Activated naive CD4-positive, alpha-beta T cell treated with anti-CD3 and anti-CD28 coated beads, Interleukin-2, amount 50 U/mL, for 24 hours (primary cell): ENCODE results near the gene SEMA4C.
"Not testable (repeated sequence)": the region's sequence is repeated elsewhere in the genome, so short reads cannot be mapped to it uniquely, and the experiment has no call there.

Experiments used
- H3K27ac Mint-ChIP-seq: one replicate; pipeline ENCODE4 v1.8.0; 2021; ENCODE audit warnings: mild to moderate bottlenecking, mixed read lengths
- H3K27me3 Mint-ChIP-seq: one replicate; pipeline ENCODE4 v1.8.0; 2021; ENCODE audit warnings: mixed read lengths
- H3K36me3 Mint-ChIP-seq: one replicate; pipeline ENCODE4 v1.8.0; 2021; ENCODE audit warnings: mixed read lengths
- H3K4me1 Mint-ChIP-seq: one replicate; pipeline ENCODE4 v1.8.0; 2021; ENCODE audit warnings: mixed read lengths
- H3K4me3 Mint-ChIP-seq: one replicate; pipeline ENCODE4 v1.8.0; 2021; ENCODE audit warnings: mild to moderate bottlenecking, mixed read lengths
- H3K9me3 Mint-ChIP-seq: one replicate; pipeline ENCODE4 v1.8.0; 2021; ENCODE audit warnings: mixed read lengths

The SEMA4C gene

DNA sequence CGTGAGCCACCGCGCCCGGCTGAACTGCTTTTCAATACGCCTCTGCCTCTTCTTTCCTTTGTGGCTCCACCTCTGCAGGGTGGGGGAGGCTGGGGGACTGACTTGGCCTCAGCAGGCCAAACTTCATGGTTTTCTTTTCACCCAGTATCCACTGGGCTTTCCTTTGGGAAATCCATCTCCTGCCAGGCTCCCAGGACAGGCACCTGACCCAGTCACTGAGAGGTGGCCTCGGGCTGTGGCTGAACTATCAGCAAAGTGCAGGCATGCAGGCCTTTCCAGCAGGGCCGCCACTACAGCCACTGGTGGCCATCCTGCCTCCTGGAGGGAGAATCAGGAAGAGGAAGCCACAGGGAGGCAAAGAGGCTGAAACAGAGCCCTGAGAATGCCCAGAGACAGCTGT, 33.4 kb upstream of the SEMA4C start:
- Mint-ChIP-seq H3K4me1 (peaks cover 22% of the 10 kb centered on the region), H3K27ac (no peak overlapping the region), H3K27me3 (no peaks in the 10 kb centered on the region), H3K36me3 (no peaks in the 10 kb centered on the region), H3K4me3 (no peak overlapping the region), H3K9me3 (no peaks in the 10 kb centered on the region)

DNA sequence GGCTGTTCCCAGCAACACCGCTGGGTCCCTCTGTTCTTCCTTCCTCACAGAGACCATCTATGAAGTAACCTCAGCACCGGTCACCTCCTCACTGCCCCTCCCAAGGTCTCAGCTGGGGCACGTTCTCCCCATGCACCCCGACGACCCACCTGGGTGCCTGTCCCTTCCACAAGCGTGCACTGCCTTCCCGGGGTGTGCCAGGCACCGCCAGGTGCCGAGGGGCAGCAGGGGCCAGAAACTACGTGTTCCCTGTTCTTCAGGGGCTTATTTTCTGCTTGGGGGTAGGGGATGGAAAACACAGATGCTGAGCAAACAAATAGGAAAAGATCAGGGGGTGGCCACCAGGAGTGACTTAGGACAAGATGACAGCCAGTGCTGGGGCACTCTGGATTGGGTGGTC, 30.4 kb upstream of the SEMA4C start:
- H3K36me3 Mint-ChIP-seq: no peaks in the 10 kb centered on the region
- peaks cover 49% of the 10 kb centered on the region for H3K4me1 Mint-ChIP-seq
- no peaks in the 10 kb centered on the region for H3K9me3 Mint-ChIP-seq
- no peak overlapping the region for H3K4me3 Mint-ChIP-seq
- no peak overlapping the region for H3K27ac Mint-ChIP-seq
- no peaks in the 10 kb centered on the region for H3K27me3 Mint-ChIP-seq

DNA sequence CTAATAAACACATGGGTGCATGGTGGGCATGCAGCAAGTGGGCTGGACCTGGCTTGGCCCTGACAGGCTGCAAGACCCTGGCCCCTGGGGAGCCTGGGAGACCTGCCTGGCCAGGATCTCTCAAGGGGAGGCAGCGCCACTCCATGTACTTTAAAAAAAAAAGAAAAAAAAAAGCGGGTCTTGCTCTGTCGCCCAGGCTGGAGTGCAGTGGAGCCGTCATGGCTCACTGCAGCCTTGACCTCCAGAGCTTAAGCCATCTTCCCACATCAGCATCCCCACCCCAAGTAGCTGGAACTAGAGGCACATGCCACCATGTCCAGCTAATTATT, 29.5 kb upstream of the SEMA4C start:
- Mint-ChIP-seq H3K27ac (no peak overlapping the region), H3K4me3 (no peak overlapping the region)

DNA sequence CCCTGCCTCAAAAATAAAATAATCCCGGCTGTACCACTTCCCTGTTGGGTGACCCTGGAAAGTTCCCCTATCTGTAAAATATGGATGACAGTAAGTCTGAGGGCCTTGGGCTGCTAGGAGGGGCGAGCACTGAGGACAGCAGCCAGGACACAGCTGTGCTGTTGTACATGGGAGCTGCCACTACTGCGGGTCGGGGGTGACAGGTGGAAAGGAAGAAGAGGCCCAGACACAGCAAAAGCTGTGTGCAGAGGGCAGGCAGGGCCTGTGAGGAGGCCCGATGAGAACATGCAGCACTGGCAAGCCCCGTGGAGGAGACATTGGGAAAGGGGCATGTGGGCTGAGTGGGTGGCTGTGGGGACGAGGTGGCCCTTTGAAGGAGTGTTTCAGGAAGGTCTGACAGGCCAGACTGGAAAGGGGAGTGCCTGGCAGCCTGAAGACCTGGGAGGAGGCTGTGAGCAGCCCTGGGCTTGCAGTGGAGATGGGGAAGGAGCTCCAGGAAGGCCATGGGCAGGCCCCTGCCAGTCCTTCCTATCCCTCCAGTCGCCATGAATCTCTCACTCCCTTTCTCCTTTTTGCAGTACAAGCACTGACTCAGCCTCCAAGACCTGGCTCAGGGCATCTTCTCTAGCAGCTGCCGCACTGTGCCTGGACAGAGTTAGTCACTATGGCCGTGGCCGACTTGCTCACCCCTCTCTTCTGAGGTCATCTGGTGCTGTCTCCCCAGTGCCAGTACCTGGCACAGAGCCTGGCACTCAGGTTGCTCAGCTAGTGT, 28.9 kb upstream of the SEMA4C start:
- no peak overlapping the region for H3K4me3 Mint-ChIP-seq
- H3K9me3 Mint-ChIP-seq: no peaks in the 10 kb centered on the region
- H3K36me3 Mint-ChIP-seq: no peaks in the 10 kb centered on the region
- H3K27ac Mint-ChIP-seq: peak overlapping the region; percentile 76
- H3K27me3 Mint-ChIP-seq: no peaks in the 10 kb centered on the region
- H3K4me1 Mint-ChIP-seq: peaks cover 50% of the 10 kb centered on the region

More for the DNA sequence above, 29.5 kb upstream of the SEMA4C start:
- Mint-ChIP-seq H3K9me3 (no peaks in the 10 kb centered on the region), H3K4me1 (peaks cover 54% of the 10 kb centered on the region), H3K27me3 (no peaks in the 10 kb centered on the region), H3K36me3 (no peaks in the 10 kb centered on the region)

DNA sequence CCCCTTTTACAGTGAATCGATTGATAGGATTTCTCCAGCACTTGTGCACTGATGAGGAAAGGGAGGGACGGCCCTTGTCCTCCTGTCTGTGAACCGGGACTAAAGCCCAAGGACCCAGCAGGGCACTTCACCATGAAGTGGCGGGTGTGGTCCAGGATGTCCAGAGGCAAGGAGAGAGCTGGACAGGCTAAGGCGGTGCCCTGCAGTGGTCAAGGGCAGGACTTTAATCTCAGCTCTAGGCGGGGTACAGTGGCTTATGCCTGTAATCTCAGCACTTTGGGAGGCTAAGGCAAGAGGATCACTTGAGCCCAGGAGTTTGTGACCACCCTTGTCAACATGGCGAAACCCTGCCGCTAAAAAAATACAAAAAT, 28.2 kb upstream of the SEMA4C start:
- peaks cover 55% of the 10 kb centered on the region for H3K4me1 Mint-ChIP-seq
- no peak overlapping the region for H3K27ac Mint-ChIP-seq
- no peaks in the 10 kb centered on the region for H3K9me3 Mint-ChIP-seq
- no peaks in the 10 kb centered on the region for H3K36me3 Mint-ChIP-seq
- H3K27me3 Mint-ChIP-seq: no peaks in the 10 kb centered on the region
- no peak overlapping the region for H3K4me3 Mint-ChIP-seq

DNA sequence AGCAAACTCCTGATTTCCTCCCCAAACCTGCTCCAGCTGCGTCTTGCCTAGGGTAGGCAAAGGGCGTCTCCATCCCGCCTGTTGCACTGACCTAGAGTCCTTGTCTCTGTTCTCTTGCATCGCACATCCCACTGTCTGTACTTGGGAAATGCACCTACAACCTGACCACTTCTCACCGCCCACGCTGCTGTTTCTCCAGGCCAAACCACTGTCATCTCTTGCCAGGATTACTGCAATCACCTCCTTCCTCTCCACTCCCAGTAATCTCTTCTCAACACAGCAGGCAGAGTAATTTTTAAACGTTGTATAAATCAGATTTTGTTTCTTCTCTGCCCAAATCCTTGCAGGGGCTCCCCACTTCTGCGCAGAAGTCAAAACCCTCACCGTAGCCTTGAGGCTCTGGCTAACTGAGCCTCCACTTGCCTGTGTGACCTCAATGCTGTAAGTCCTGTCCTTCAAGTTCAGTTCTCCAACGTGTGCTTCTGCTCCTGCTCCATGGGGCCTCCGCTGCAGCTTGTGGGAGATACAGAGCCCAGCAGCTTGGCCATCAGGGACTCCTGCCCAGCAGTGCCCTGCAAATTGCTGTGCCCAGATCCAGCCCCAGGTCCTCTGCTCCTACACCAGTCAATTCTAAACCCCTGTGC, 27.7 kb upstream of the SEMA4C start:
- H3K4me1 Mint-ChIP-seq: peaks cover 60% of the 10 kb centered on the region
- H3K9me3 Mint-ChIP-seq: no peaks in the 10 kb centered on the region
- no peaks in the 10 kb centered on the region for H3K36me3 Mint-ChIP-seq
- H3K27ac Mint-ChIP-seq: no peak overlapping the region
- no peaks in the 10 kb centered on the region for H3K27me3 Mint-ChIP-seq
- H3K4me3 Mint-ChIP-seq: no peak overlapping the region

DNA sequence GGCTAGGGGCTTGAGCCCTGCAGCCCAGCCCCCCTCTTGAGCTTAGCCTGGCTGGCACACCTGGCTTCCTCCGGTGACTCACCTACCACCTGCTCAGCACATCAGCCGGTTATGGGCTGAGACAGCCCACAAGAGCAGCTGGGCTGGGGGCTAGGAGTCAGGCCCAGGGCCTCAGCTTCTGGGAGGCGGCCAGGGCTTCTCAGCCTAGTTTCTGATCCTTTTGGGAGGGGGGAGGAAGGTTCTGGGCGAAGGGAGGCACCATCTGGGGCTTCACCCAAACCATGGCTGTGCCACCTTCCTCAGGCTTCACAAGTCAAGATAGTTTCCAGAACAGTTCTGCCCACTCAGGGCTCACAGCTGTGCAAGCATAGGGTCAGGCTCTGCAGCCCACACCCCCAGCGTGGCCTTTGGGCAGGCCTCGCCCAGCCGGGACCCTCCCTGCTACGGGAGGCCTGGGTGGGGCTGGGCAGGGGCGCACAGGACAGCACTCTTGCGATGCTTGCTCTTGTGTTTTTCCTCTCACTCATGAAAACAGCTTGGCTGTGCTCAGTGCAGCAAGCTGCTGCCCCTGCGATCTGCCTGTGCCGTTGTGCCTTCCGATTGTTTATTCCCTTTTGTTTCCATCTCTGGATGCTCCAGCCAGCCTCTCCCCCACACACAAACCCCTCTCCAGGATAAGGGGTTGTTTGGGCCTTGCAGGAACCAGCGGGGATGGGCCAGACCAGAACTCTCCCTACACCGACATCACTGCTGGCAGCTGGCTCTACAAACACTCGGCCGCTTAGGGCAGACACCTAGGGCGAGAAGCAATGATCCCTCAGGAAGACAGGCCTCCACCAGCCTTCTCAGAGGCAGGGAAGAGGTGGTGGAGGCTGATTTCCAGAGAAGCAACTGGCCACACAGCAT, 26.1 kb upstream of the SEMA4C start:
- H3K36me3 Mint-ChIP-seq: no peaks in the 10 kb centered on the region
- no peak overlapping the region for H3K4me3 Mint-ChIP-seq
- H3K27me3 Mint-ChIP-seq: no peaks in the 10 kb centered on the region
- H3K4me1 Mint-ChIP-seq: peaks cover 76% of the 10 kb centered on the region
- no peaks in the 10 kb centered on the region for H3K9me3 Mint-ChIP-seq
- no peak overlapping the region for H3K27ac Mint-ChIP-seq

DNA sequence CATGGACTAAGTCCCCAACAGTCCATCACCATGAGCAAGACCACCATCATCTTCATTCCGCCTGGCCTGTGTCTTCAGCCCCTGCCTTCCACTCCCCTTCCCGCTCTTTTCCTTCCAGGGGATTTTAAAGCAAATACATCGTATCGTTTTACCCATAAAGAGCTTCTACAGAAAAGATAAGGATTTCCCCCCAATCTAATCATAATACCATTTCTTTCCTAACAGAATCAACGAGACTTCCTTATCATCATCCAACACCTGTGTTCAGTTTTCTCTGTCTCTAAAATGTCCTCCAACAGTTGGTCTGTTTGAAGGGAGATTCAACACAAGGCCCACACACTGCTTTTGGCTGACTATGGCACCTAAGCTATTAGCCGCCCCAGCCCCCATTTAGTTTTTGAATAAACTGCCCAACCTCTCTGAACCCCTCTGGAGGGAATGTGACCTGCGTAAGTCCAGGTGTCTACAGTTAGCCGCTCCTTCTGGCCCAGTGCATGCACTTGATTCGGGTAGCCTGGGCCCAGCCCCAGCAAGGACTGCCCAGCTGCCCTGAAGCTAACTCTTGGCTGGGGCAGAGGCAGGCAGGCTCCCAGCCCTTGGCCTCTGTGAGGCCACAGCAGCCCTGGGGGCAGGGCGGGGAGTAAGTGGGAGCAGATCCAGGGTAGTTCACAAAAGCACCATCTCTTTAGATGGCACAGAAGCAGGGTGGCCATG, 25.3 kb upstream of the SEMA4C start:
- no peak overlapping the region for H3K4me3 Mint-ChIP-seq
- no peaks in the 10 kb centered on the region for H3K27me3 Mint-ChIP-seq
- H3K4me1 Mint-ChIP-seq: peaks cover 82% of the 10 kb centered on the region
- peak overlapping the region; percentile 92 for H3K27ac Mint-ChIP-seq
- no peaks in the 10 kb centered on the region for H3K9me3 Mint-ChIP-seq
- no peaks in the 10 kb centered on the region for H3K36me3 Mint-ChIP-seq

DNA sequence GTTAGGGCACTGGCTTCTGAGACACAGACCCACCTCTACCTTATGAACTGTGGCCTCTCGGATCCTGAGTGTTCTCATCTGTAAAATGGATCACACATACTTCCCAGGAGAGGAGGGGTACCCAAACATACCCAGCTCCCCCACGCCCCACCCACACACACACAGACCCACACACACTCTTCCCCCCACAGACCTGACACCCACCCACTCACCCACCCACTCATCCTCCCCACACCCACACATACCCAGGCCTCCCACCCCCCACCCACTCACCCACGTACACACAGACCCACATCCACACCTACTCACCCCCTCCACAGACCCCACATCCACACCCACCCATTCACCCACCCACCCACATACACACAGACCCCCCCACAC, 24.3 kb upstream of the SEMA4C start:
- no peak overlapping the region for H3K4me3 Mint-ChIP-seq

DNA sequence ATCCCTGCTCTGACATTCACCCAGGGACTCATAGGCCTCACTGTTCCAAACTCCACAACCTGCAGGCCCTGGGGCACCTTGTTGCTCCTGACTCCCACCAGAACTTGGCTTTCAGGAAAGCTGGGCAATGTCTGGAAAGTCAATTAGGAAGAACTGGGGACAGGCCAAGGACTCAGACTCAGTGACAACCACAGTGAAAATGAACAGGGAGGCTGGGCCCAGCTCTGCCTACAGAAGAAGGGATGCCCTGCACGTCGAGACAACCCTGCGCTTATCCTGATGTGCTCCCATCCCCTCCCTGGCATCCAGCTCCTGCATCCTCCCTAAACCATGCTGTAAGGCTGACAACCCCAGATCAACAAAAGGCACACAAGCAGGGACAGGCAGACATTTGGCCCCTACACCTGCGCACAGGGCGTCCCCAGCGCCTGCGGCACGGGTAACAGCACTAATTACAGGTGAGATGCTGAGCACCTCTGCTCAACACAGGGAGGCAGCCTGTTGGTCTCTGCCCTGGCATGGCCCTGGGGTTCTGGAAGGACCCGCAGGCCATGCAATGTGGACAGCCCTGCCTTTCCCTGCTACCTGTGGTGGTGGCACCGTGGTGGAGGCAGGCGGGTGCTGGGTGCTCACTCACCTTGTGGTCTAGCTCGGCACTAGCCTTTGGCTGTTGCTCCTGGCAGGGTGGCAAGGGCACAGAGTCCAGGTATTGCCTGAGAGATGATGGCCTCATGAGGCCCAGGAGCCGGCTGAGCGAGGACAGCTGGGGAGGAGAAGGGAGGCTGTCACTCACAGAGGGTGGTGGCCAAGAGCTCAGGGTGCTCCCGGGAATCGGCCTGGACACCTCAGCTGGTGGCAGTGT, 23.6 kb upstream of the SEMA4C start:
- H3K27ac Mint-ChIP-seq: no peak overlapping the region
- no peak overlapping the region for H3K4me3 Mint-ChIP-seq
- H3K4me1 Mint-ChIP-seq: peaks cover 79% of the 10 kb centered on the region
- H3K36me3 Mint-ChIP-seq: no peaks in the 10 kb centered on the region
- H3K9me3 Mint-ChIP-seq: no peaks in the 10 kb centered on the region
- no peaks in the 10 kb centered on the region for H3K27me3 Mint-ChIP-seq

More for the DNA sequence above, 24.3 kb upstream of the SEMA4C start:
- Mint-ChIP-seq H3K27me3 (no peaks in the 10 kb centered on the region), H3K36me3 (no peaks in the 10 kb centered on the region), H3K9me3 (no peaks in the 10 kb centered on the region), H3K4me1 (peaks cover 79% of the 10 kb centered on the region), H3K27ac (no peak overlapping the region)

DNA sequence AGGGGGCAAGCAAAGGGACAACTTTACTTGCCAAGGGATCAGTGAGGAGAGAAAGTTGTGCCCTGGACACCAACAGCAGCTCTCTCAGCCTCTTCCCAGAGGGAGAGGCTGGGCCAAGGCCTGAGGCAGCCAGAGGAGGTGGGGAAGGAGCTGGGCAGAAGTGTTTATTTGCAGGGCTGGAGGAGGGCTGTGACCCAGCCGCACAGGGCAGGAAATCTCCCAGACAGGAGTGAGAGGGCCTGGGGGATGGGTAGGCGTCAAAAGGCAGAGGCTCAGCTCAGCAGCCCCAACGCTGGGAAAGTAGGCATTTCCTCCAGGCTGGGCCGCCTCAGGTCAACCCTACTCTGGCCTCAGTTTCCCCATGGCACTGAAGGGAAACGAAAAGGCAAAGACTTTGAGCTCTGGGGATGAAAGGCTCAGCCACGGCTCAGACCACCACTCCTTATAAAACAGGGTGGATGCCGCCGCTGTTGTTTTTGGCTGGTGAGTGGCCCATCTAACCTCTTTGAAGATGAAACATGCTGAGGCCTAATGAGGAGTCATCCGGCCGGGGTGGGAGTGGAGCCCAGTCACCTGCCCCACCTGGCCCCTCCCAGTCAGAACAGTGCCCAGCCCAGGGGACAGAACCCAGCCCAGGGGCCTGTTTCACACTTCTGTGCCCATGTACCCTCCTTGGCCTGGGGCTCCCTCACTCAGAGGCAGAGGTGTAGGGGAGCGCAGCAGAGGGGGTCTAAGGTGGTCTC, 21.9 kb upstream of the SEMA4C start:
- Mint-ChIP-seq H3K27ac (peak overlapping the region; percentile 91), H3K27me3 (no peaks in the 10 kb centered on the region), H3K4me1 (peaks cover 81% of the 10 kb centered on the region), H3K36me3 (no peaks in the 10 kb centered on the region), H3K4me3 (peak overlapping the region; percentile 66), H3K9me3 (no peaks in the 10 kb centered on the region)

DNA sequence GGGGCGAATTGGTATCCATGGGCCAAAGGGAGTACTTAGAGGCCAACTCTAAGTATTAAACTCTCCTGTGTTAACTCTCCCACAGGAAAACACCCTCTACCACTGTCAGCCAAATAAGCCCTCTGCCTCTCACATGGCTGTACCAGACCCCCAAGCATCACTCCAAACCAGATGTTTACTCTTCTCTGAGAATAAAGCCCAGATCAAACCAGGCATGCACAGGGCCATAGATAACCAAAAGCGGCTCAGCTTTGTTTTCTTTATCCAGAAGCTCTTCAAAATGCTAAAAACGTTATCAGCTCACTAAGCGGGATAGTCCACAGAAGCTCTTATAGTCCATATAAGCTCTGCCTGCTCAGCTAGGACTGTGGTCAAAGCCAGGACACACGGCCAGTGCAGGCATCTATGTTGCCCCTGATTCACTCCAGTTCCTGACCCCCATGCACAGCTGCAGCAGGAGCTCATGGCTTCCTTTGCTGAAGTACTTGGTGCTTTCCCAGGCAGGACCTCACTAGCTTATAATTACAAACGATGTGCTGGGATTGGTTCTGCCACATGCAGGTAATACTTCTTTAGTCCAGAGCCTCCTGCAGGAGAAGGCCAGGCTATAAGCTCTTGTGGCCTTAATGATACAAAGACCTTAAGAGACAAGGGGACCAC, 21.0 kb upstream of the SEMA4C start:
- H3K27me3 Mint-ChIP-seq: no peaks in the 10 kb centered on the region
- H3K9me3 Mint-ChIP-seq: no peaks in the 10 kb centered on the region
- peak overlapping the region; percentile 66 for H3K4me3 Mint-ChIP-seq
- no peaks in the 10 kb centered on the region for H3K36me3 Mint-ChIP-seq
- peak overlapping the region; percentile 30 for H3K27ac Mint-ChIP-seq
- peaks cover 74% of the 10 kb centered on the region for H3K4me1 Mint-ChIP-seq

DNA sequence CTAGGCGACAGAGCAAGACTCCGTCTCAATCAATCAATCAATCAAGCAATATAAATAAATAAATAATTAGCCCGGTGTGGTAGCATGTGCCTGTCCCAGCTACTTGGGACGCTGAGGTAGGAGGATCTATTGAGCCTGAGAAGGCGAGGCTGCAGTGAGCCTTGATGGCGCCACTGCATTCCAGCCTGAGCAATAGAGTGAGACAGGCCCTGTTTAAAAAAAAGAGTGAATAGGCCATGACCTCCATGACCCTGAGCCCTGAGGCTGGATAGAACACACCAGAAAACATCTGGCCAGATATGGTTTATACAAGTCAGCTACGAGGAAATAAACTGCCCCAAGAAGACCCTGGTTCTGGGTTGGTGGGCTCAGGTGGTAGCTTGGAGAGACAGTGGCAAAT, 20.4 kb upstream of the SEMA4C start:
- Mint-ChIP-seq H3K36me3 (no peaks in the 10 kb centered on the region), H3K9me3 (no peaks in the 10 kb centered on the region), H3K4me1 (peaks cover 68% of the 10 kb centered on the region), H3K27me3 (no peaks in the 10 kb centered on the region), H3K4me3 (no peak overlapping the region), H3K27ac (no peak overlapping the region)

DNA sequence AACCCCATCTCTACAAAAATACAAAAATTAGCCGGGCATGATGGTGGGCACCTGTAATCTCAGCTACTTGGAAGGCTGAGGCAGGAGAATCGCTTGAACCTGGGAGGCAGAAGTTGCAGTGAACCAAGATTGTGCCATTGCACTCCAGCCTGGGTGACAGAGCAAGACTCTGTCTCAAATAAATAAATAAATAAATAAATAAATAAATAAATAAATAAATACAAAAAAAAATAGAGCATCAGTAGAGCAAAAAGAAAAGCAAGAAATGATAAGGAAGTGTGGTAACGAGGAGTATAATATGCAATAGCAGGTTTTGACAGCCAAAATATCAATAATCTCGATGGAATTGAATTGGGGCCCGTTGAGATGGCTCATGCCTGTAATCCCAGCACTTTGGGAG, 19.6 kb upstream of the SEMA4C start:
- H3K27me3 Mint-ChIP-seq, H3K9me3 Mint-ChIP-seq, H3K4me3 Mint-ChIP-seq, H3K27ac Mint-ChIP-seq, H3K36me3 Mint-ChIP-seq: not testable (repeated sequence)
- H3K4me1 Mint-ChIP-seq: peaks cover 63% of the 10 kb centered on the region
